Central memory CD4-positive, alpha-beta T cell (primary cell): ENCODE measurements around the gene STK16.
"Not testable (repeated sequence)": the region's sequence is repeated elsewhere in the genome, so short reads cannot be mapped to it uniquely, and the experiment has no call there.

Experiments
- DNase-seq: peaks from one replicate; pipeline ENCODE4 v3.0.0; 2022

The STK16 gene

GRCh38 chr2:219272356-219272755, 27.1 kb downstream of the STK16 start:
- DNase-seq = no peak

DNA sequence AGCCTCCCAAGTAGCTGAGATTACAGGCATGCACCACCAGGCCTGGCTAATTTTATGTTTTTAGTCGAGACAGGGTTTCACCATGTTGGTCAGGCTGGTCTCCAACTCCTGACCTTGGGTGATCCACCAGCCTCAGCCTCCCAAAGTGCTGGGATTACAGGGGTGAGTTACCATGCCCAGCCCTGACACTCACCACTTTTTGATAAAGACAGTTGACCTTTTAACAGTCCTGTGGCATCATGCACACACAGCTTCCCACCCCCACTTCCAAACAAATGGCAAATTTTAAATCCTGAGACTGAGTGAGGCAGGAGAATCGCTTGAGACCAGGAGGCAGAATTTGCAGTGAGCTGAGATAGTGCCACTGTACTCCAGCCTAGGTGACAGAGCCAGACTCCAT, 27.7 kb downstream of the STK16 start:
- DNase-seq = no peak

DNA sequence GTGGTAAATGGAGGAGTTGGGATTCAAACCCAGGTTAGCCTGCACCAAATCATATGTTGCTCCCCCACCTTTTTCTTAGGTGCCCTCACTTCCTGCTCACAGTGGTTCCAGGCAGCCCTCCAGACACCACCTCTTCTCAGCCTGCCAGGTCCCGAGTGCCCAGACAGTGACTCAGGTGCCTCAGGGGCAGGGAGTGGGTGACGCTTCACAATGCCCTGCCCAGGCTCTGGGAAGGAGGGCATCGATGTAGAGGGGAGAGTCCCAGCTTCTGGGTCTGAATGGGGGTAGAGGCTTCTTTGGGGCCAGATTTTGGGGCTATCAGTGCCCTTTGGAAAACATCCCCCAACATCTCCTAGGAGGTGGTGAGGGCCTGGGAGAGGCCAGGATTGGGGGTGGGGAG, 28.7 kb downstream of the STK16 start:
- no peak for DNase-seq

DNA sequence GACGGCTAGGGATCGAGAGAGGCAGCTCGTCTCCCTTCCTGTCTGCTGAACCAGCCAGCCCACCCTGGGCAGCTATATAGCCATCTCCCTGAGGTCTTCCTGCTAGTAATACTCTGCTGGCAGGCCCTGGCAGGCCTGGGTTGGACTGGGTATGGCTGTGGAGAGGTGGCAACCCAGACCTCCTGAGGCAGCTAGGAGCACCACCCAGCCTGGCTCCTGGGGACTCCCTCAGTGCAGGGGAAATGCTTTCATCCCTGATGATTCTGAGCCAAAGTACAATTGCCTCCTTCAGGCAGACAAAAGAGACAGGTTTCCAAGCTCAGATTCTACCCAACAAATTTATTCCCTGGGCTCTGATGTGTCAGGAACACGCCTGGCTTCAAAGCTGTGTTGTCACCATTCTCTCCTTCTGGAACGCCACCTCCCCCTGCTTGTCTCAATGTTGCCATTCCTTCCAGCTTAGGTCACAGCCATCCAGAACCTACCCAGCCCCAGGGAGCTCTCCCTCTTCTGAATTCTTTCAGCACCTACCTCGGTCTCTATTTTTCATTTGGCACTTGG, 29.2 kb downstream of the STK16 start:
- DNase-seq = no peak

DNA sequence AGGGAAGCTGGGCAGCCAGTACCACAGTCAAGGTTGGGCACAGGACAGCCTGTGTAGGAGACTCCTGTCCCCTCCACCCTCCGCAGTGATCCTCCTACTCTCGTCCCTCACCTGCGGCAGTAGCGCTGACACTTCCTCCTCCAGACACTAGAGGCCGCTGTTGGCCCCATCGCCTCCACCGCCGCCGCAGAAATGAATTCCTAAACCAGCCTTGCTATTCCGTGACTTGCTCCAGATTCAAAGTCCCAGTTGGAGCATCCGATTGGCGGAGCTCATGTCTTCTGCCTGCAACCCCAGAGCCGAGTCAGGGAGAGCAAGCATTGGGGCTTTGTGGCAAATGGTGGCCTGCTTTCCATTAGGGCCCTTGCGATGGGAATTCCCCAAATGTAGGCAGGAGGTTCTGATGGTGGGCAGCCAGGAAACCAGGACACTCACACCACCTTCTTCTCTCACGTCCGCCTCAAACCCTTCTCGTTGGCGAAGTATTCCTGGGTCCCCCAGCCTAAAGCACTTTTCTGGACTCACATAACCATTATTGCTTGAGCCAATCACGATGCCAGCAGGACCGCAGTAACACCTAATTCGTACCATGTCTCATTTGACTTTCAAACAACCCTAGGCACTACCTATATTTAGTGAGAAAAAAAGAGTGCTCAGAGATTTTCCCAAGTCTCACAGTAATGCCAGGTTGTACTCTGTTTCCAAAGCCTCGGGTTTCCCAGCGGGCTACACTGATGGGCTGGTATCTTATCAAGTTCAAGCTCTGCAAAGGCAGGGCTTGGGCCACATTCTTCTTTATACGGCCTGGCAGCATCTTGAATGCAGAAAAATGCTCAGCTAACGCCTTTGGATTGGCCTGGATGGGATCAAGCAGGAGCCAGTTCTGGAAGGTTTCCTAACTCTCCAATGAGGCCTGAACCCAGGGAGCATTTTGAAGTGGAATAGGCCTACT, 32.7 kb downstream of the STK16 start:
- DNase-seq = peak; percentile 71

DNA sequence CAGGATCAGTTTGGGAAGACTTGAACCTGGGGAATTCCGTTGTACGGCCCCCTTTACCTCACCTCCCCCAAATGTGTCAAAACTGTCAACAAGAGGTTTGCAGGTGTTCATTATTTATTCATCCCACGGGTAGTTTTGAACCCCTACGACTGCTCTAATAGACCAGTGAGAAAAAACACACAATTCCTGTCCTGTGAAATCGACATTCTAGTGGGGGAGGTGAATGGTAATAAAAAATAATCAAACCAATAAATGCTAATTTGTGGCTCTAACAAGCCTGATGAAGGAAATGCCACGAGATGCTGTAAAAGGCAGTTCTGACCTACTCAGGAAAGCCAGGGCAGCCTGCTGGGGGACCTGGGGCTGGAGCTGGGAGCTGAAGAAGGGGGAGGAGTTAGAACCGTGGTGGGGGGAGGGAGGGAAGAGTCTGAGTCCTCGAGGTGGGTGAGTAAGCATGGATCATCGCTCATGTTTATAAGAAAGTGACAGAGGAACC, 33.4 kb downstream of the STK16 start:
- DNase-seq = no peak

DNA sequence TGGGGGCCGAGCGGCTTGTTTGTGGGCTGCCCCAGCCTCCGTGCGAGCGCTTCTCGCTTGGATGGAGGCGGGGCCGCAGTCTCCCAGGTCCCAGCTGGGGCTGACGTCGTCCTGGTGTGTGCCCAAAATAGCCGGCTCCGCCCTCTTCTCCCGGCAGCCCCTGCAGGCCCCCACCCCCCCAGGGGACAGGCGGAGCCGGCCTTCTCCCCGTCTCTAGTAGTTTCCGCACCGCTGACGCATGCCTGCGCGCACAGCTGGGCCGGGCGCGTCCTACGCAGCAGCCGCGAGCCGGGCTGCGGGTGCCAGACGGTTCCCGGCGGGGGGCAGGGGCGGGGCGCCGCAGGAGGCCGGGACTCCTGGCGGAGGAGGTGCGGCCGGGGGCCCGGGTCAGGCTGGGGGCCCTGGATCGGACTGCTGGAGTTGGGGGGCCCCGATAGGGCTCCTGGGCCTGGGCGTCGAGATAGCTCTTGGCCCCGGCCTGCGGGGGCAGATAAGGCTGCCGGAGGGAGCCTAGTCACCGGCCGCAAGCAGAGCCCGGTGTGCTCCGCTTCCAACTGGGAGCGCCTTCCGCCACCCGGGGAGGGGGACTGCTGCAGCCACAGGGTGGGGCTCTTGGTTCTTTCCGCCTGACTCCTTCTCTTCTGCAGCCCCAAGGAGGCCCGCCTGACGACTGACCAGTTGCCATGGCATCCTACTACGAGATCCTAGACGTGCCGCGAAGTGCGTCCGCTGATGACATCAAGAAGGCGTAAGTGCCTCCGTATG, 34.1 kb downstream of the STK16 start, which contains the start of gene DNAJB2:
TSS of gene DNAJB2 (plus strand) at position 216 of the 765 bp plus-strand sequence. CDS start at position 684, 468 bp downstream.
- DNase-seq = peak; percentile 99

GRCh38 chr2:219279916-219280516, 34.7 kb downstream of the STK16 start:
- no peak for DNase-seq

DNA sequence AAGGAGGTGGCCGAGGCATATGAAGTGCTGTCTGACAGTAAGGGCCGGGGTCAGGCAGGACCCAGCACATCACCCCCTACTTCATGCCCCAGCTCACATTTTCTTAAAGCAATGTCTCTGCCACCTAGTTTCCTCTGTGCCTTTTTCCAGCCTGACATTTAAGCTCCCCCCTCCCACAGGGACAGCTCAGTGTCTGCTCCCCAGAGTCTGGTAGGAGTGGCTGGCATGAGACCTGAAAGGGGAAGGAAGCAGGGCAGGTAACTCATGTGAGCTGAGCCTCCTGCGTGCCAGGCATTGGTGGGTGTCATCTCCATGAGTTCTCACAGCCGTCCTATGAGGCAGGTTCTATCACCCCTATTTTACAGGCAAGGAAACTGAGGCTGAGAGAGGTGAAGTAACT, 35.4 kb downstream of the STK16 start:
- DNase-seq = no peak

DNA sequence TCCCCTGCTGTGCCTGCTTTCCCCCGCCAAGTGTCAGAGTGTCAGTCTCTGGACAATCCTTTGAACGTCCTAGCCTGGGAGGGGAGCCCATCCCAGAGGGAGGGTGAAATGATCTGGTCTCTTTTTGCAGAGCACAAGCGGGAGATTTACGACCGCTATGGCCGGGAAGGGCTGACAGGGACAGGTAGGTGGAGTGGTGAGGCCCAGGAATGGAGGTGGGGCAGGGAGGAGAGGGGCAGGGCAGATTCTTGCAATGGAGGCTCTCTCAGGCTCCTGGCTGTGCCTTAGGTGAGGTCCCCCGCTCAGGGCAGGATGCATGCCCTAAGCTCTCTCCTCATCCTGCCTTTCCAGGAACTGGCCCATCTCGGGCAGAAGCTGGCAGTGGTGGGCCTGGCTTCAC, 36.3 kb downstream of the STK16 start:
- no peak for DNase-seq

DNA sequence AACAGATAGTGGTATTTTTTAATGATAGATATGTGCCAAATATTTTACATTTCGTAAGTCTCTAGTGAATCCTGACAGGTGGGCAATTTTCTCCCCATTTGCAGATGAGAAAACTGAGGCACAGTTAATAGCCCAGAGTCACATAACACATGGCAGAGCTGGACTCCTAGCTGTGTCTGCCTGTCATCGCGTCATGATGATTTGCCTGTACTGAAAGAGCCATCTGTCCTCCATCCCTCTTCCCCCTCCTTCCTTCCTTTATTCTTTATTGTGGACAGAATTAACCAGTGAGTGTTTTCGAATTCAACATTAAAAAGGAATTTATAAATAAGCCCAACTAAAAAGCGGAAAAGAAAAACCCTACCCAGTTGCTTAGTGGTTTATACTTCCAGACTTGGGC, 37.1 kb downstream of the STK16 start:
- DNase-seq = no peak

GRCh38 chr2:219282943-219283581, 37.8 kb downstream of the STK16 start:
- no peak for DNase-seq

DNA sequence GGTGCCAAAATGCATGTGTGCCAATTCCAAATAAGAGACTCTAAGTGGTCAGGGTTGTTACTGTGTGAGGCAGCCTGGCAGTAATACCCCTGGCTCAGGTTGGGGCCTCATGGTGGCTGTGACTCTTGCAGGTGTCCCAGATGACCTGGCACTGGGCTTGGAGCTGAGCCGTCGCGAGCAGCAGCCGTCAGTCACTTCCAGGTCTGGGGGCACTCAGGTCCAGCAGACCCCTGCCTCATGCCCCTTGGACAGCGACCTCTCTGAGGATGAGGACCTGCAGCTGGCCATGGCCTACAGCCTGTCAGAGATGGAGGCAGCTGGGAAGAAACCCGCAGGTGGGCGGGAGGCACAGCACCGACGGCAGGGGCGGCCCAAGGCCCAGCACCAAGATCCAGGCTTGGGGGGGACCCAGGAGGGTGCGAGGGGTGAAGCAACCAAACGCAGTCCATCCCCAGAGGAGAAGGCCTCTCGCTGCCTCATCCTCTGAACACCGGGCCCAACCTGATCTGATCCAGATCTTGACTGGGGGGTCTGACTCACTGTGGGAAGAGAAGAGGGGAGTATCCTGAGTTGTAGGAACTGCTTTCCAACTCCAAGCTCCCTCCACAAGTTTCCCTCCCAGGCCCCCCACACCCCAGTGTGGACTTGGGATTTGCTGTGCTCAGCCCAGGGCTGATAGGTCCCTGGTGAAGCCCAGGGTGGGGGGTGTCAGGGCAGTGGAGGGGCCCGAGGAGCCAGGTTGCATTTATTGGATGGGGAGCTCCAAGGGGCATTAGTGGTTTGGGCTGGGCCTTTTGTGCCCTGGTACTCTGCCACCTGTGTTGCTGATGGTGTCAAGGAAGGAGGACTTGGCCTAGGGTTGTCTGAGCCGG, 39.5 kb downstream of the STK16 start:
- no peak for DNase-seq

- no peak for DNase-seq
Observed at GRCh38 chr2:219285373-219285735, 40.1 kb downstream of the STK16 start.

DNA sequence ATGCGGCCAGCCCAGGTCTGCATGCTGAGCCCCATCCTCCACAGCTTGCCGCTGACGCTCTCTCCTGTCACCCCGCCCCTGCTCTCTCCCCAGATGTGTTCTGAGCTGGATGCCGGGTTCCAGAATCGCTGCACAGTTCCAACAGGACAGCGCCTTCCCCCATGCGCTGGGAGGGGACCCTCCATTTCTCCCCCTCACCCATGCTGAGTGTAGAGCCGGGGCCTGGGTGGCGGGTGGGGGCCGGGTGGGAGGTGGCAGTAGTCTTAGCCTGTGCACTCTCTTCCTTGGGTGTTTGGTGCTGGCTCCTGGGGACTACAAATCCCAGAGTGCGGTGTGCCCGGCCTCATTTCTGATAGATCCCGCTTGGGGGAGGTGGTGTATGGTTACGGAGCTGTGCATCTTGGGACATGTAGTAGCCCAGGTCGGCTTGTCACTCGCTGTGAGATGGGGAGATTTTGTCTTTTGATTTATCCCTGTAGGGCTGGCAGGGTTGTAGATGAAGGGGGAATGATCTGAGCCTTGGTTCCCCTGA, 40.7 kb downstream of the STK16 start:
- DNase-seq = no peak

- DNase-seq = no peak
Observed at GRCh38 chr2:219286436-219287115, 41.3 kb downstream of the STK16 start.

- not testable (repeated sequence) for DNase-seq
Observed at GRCh38 chr2:219287116-219287440, 41.8 kb downstream of the STK16 start.

DNA sequence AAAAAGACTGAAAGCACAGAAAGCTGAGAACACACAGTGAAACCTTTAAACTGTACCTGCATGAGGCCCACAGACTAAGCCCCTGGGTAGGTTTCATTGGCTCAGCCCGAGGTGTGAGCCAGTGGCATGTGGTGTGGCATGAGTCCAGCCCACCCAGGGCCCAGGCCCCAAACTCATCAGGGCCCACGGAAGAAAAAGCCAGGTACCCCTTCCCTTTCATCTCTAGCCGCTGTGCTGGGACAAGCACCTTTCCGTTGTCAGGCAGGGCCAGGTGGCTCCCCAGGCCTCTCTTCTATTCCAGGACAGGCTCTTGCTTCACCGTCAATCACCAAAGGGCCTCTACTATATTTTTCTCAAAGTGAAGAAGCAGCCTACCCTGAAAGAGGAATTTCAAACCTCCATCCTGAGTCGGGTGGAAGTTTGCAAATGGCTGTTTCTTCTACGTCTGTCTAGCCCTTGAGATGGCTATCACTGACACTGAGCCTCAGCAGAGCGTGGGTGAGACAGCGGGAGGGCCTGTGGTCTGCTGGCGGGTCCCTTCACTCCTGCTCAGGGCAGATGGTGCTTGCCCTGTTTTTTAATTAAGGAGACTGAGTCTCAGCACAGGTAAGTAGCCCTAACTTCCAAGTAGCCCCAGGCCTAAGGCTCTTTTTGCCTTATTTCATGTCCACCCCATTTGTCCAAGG, 42.4 kb downstream of the STK16 start:
- DNase-seq = no peak

DNA sequence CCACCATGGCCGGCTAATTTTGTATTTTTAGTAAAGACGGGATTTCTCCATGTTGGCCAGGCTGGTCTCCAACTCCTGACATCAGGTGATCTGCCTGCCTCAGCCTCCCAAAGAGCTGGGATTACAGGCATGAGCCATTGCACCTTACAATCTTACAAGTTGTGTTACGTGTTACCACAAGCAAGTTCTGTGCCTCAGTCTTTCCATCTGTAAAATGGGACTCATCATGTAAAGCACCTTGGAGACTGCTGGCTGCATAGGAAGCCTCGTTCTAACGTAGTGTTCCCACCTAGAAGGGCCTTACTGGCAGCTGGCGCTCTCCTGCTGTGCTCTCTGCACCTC, 43.9 kb downstream of the STK16 start:
- DNase-seq = no peak
